Measurements from ENCODE around the gene TRAF2. TPM values are rescaled to one million over a fixed set of nuclear protein-coding genes. Genes with fewer than 3 reads are reported as not detected.
A peak's percentile ranks its signal among the peaks of the same experiment; 100 is the strongest.

The TRAF2 gene
- total and polyA plus RNA-seq, 2 of the 13 experiments (the other 11 are each of a cell fraction or from before 2014, with no cell fraction given) = 12.4 to 13.6 TPM

GRCh38 chr9:136847088-136847825, 39.1 kb upstream of the TRAF2 start (continued):
- TF ChIP-seq RELA (CRISPR knock-in tag; IDR thresholded peaks at IDR 0.05) = no peak
- no peak for TF ChIP-seq ZNF24 (IDR thresholded peaks at IDR 0.05)
- 0 out of 2 replicates have a peak, but pooled peaks have one; percentile 28 for TF ChIP-seq TMF1 (CRISPR knock-in tag; IDR thresholded peaks at IDR 0.05; ENCODE audit: low read depth)
- TF ChIP-seq, protein P1, sequence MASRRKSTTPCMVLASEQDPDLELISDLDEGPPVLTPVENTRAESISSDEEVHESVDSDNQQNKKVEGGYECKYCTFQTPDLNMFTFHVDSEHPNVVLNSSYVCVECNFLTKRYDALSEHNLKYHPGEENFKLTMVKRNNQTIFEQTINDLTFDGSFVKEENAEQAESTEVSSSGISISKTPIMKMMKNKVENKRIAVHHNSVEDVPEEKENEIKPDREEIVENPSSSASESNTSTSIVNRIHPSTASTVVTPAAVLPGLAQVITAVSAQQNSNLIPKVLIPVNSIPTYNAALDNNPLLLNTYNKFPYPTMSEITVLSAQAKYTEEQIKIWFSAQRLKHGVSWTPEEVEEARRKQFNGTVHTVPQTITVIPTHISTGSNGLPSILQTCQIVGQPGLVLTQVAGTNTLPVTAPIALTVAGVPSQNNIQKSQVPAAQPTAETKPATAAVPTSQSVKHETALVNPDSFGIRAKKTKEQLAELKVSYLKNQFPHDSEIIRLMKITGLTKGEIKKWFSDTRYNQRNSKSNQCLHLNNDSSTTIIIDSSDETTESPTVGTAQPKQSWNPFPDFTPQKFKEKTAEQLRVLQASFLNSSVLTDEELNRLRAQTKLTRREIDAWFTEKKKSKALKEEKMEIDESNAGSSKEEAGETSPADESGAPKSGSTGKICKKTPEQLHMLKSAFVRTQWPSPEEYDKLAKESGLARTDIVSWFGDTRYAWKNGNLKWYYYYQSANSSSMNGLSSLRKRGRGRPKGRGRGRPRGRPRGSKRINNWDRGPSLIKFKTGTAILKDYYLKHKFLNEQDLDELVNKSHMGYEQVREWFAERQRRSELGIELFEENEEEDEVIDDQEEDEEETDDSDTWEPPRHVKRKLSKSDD (CRISPR knock-in tag; IDR thresholded peaks at IDR 0.05; ENCODE audit: low read depth) = peak; percentile 97
- TF ChIP-seq, protein P2, sequence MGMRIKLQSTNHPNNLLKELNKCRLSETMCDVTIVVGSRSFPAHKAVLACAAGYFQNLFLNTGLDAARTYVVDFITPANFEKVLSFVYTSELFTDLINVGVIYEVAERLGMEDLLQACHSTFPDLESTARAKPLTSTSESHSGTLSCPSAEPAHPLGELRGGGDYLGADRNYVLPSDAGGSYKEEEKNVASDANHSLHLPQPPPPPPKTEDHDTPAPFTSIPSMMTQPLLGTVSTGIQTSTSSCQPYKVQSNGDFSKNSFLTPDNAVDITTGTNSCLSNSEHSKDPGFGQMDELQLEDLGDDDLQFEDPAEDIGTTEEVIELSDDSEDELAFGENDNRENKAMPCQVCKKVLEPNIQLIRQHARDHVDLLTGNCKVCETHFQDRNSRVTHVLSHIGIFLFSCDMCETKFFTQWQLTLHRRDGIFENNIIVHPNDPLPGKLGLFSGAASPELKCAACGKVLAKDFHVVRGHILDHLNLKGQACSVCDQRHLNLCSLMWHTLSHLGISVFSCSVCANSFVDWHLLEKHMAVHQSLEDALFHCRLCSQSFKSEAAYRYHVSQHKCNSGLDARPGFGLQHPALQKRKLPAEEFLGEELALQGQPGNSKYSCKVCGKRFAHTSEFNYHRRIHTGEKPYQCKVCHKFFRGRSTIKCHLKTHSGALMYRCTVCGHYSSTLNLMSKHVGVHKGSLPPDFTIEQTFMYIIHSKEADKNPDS (CRISPR knock-in tag; IDR thresholded peaks at IDR 0.05) = no peak
- no peak for TF ChIP-seq ZBTB34 (CRISPR knock-in tag; IDR thresholded peaks at IDR 0.05)
- TF ChIP-seq JUNB (CRISPR knock-in tag; IDR thresholded peaks at IDR 0.05; ENCODE audit: borderline replicate concordance) = no peak
- no peak for TF ChIP-seq ZNF180 (CRISPR knock-in tag; IDR thresholded peaks at IDR 0.05; ENCODE audit: borderline replicate concordance, low read depth)
- TF ChIP-seq KDM3A (CRISPR knock-in tag; IDR thresholded peaks at IDR 0.05; ENCODE audit: low read depth) = no peak
- no peak for TF ChIP-seq DPF2 (CRISPR knock-in tag; IDR thresholded peaks at IDR 0.05; ENCODE audit: borderline replicate concordance, low read depth)
- TF ChIP-seq REPIN1 (CRISPR knock-in tag; IDR thresholded peaks at IDR 0.05; ENCODE audit: borderline replicate concordance, low read depth) = peak; percentile 55
- TF ChIP-seq TAF1 (CRISPR knock-in tag; IDR thresholded peaks at IDR 0.05) = no peak
- no peak for TF ChIP-seq HOMEZ (CRISPR knock-in tag; IDR thresholded peaks at IDR 0.05; ENCODE audit: low read depth)
- no peak for TF ChIP-seq GATA4 (IDR thresholded peaks at IDR 0.05; ENCODE audit: borderline replicate concordance, low read depth)
- TF ChIP-seq ATM (IDR thresholded peaks at IDR 0.05; ENCODE audit: borderline replicate concordance) = no peak
- no peak for TF ChIP-seq ZBTB37 (CRISPR knock-in tag; IDR thresholded peaks at IDR 0.05)
- TF ChIP-seq ZNF556 (CRISPR knock-in tag; IDR thresholded peaks at IDR 0.05; ENCODE audit: borderline replicate concordance) = no peak
- TF ChIP-seq SETDB1 (CRISPR knock-in tag; IDR thresholded peaks at IDR 0.05; ENCODE audit: borderline replicate concordance) = no peak
- TF ChIP-seq BHLHE40 (IDR thresholded peaks at IDR 0.05; ENCODE audit: low read length) = no peak
